ENCODE measurements around the gene MBOAT2. TPM values are rescaled to one million over a fixed set of nuclear protein-coding genes. Genes with fewer than 3 reads are reported as not detected.
A peak's percentile ranks its signal among the peaks of the same experiment; 100 is the strongest.

The MBOAT2 gene
- total and polyA plus RNA-seq, 2 experiments from 2014 or later = 15.9 to 22.7 TPM

DNA sequence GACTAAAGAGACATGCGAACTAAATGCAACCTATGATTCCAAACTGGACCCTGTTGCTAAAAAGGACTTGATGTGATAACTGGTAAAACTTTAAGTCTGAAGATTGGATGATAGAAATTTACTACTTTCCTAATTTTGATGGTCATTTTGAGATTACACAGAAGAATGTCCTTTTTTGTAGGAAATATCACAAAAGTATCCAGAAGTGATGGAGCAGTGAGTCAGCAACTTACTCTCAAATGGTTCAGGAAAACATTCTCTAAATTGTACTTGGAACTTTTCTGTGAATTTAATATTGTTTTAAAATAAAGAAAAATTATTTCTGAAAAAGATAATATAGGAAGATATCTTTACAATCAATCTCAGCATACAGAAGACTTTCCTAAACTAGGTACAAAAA lies 19.9 kb downstream of the MBOAT2 start:
- peaks cover 2% of the 10 kb centered on the region for H3K27me3 Mint-ChIP-seq (ENCODE audit: insufficient read depth, low read depth, poor library complexity)
- Histone ChIP-seq H2AFZ (no peak overlapping the region), H4K20me1 (replicated peaks; ENCODE audit: insufficient read depth) (peaks cover 6% of the 10 kb centered on the region), H3K4me1 (ENCODE audit: insufficient read depth) (peaks cover 24% of the 10 kb centered on the region), H3K36me3 (ENCODE audit: insufficient read depth) (no peaks in the 10 kb centered on the region), H3K27me3 (ENCODE audit: insufficient read depth) (no peaks in the 10 kb centered on the region), H3K4me2 (no peak overlapping the region), H3F3A (replicated peaks; ENCODE audit: low read depth) (no peaks in the 10 kb centered on the region), H3K27ac (ENCODE audit: low read depth) (no peak overlapping the region), H3K79me2 (replicated peaks; ENCODE audit: insufficient read depth) (peaks cover 84% of the 10 kb centered on the region), H3K9me2 (ENCODE audit: insufficient read depth) (no peaks in the 10 kb centered on the region), H3K4me3 (no peak overlapping the region)
- no peak for DNase-seq (ENCODE audit: low spot score)
- H3K36me3 Mint-ChIP-seq (ENCODE audit: low read depth) = no peaks in the 10 kb centered on the region
- H3K9me3 Mint-ChIP-seq = no peaks in the 10 kb centered on the region
- no peak for ATAC-seq
- H3K4me3 Mint-ChIP-seq = no peak overlapping the region
- H3K27ac Mint-ChIP-seq = peak overlapping the region; percentile 82
- H3K4me1 Mint-ChIP-seq = peaks cover 37% of the 10 kb centered on the region
- no peak for TF ChIP-seq ZNF331 (CRISPR knock-in tag; IDR thresholded peaks at IDR 0.05; ENCODE audit: low read depth)
- TF ChIP-seq STAT1 (IDR thresholded peaks at IDR 0.05; ENCODE audit: unreplicated experiment) = no peak
- TF ChIP-seq POLR2AphosphoS5 (IDR thresholded peaks at IDR 0.05; ENCODE audit: low read depth) = no peak
- no peak for TF ChIP-seq ZNF114 (CRISPR knock-in tag; IDR thresholded peaks at IDR 0.05)
- TF ChIP-seq, protein P1, sequence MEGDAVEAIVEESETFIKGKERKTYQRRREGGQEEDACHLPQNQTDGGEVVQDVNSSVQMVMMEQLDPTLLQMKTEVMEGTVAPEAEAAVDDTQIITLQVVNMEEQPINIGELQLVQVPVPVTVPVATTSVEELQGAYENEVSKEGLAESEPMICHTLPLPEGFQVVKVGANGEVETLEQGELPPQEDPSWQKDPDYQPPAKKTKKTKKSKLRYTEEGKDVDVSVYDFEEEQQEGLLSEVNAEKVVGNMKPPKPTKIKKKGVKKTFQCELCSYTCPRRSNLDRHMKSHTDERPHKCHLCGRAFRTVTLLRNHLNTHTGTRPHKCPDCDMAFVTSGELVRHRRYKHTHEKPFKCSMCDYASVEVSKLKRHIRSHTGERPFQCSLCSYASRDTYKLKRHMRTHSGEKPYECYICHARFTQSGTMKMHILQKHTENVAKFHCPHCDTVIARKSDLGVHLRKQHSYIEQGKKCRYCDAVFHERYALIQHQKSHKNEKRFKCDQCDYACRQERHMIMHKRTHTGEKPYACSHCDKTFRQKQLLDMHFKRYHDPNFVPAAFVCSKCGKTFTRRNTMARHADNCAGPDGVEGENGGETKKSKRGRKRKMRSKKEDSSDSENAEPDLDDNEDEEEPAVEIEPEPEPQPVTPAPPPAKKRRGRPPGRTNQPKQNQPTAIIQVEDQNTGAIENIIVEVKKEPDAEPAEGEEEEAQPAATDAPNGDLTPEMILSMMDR (conservative IDR thresholded peaks at IDR 0.05; ENCODE audit: low read depth in 2 of 2) = no peak
- TF ChIP-seq, protein P2, sequence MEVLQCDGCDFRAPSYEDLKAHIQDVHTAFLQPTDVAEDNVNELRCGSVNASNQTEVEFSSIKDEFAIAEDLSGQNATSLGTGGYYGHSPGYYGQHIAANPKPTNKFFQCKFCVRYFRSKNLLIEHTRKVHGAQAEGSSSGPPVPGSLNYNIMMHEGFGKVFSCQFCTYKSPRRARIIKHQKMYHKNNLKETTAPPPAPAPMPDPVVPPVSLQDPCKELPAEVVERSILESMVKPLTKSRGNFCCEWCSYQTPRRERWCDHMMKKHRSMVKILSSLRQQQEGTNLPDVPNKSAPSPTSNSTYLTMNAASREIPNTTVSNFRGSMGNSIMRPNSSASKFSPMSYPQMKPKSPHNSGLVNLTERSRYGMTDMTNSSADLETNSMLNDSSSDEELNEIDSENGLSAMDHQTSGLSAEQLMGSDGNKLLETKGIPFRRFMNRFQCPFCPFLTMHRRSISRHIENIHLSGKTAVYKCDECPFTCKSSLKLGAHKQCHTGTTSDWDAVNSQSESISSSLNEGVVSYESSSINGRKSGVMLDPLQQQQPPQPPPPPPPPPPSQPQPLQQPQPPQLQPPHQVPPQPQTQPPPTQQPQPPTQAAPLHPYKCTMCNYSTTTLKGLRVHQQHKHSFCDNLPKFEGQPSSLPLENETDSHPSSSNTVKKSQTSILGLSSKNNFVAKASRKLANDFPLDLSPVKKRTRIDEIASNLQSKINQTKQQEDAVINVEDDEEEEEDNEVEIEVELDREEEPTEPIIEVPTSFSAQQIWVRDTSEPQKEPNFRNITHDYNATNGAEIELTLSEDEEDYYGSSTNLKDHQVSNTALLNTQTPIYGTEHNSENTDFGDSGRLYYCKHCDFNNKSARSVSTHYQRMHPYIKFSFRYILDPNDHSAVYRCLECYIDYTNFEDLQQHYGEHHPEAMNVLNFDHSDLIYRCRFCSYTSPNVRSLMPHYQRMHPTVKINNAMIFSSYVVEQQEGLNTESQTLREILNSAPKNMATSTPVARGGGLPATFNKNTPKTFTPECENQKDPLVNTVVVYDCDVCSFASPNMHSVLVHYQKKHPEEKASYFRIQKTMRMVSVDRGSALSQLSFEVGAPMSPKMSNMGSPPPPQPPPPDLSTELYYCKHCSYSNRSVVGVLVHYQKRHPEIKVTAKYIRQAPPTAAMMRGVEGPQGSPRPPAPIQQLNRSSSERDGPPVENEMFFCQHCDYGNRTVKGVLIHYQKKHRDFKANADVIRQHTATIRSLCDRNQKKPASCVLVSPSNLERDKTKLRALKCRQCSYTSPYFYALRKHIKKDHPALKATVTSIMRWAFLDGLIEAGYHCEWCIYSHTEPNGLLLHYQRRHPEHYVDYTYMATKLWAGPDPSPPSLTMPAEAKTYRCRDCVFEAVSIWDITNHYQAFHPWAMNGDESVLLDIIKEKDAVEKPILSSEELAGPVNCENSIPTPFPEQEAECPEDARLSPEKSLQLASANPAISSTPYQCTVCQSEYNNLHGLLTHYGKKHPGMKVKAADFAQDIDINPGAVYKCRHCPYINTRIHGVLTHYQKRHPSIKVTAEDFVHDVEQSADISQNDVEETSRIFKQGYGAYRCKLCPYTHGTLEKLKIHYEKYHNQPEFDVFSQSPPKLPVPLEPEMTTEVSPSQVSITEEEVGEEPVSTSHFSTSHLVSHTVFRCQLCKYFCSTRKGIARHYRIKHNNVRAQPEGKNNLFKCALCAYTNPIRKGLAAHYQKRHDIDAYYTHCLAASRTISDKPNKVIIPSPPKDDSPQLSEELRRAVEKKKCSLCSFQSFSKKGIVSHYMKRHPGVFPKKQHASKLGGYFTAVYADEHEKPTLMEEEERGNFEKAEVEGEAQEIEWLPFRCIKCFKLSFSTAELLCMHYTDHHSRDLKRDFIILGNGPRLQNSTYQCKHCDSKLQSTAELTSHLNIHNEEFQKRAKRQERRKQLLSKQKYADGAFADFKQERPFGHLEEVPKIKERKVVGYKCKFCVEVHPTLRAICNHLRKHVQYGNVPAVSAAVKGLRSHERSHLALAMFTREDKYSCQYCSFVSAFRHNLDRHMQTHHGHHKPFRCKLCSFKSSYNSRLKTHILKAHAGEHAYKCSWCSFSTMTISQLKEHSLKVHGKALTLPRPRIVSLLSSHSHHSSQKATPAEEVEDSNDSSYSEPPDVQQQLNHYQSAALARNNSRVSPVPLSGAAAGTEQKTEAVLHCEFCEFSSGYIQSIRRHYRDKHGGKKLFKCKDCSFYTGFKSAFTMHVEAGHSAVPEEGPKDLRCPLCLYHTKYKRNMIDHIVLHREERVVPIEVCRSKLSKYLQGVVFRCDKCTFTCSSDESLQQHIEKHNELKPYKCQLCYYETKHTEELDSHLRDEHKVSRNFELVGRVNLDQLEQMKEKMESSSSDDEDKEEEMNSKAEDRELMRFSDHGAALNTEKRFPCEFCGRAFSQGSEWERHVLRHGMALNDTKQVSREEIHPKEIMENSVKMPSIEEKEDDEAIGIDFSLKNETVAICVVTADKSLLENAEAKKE (CRISPR knock-in tag; IDR thresholded peaks at IDR 0.05) = no peak
- no peak for TF ChIP-seq EZH2phosphoT487 (IDR thresholded peaks at IDR 0.05; ENCODE audit: unreplicated experiment)

All from GM23338 (cell line).